IMR-90 (cell line): Measurements from ENCODE around the gene BAHD1. TPM values are rescaled to one million over a fixed set of nuclear protein-coding genes. Genes with fewer than 3 reads are reported as not detected.

ENCODE experiments used
- ATAC-seq: fragments of 200-7000 bp; cut with Tn5 transposase; 2 replicates; pipeline ENCODE4 v1.9.1; 2020; ENCODE audit warnings: low read depth, mild to moderate bottlenecking, moderate library complexity
- BruUV-seq: library from RNA; stranded (reverse); fragments of 400-500 nt; replicated peaks from 2 replicates; lab custom pipeline; 2021; lab: Mats Ljungman, UMichigan
- CTCF ChIA-PET: fragments of 300-600 bp; formaldehyde crosslinking; extraction: SDS; loops from one replicate; lab custom pipeline; 2021; ENCODE audit warnings: antibody characterized with exemption; lab: Yijun Ruan, JAX
- POLR2A ChIA-PET: fragments of 300-600 bp; sonication (Branson Sonifier 250); formaldehyde crosslinking; loops from one replicate; lab custom pipeline; 2022; ENCODE audit warnings: antibody characterized with exemption; ENCODE audit not compliant: unreplicated experiment; lab: Charles Lee
- DNase-seq: peaks from one replicate; pipeline ENCODE4 v3.0.0; 2013
- H2AFZ ChIP-seq: replicated peaks from 2 replicates; pipeline ENCODE3; 2013; ENCODE audit warnings: low read length, mild to moderate bottlenecking; ENCODE audit not compliant: poor library complexity
- H2AK5ac ChIP-seq: 2 replicates; pipeline ENCODE4 v1.6.1; 2013; ENCODE audit warnings: low read depth, low read length, inconsistent platforms
- H2AK9ac ChIP-seq: replicated peaks from 2 replicates; pipeline ENCODE3; 2013; ENCODE audit warnings: mild to moderate bottlenecking, low read depth, low read length, moderate library complexity; ENCODE audit not compliant: poor library complexity
- H2BK120ac ChIP-seq: 2 replicates; pipeline ENCODE4 v1.6.1; 2013; ENCODE audit warnings: low read depth, low read length, inconsistent platforms
- H2BK15ac ChIP-seq: 3 replicates; pipeline ENCODE4 v1.6.1; 2013; ENCODE audit warnings: low read depth, low read length, inconsistent platforms
- H2BK20ac ChIP-seq: 2 replicates; pipeline ENCODE4 v1.6.1; 2013; ENCODE audit warnings: low read depth, mild to moderate bottlenecking, inconsistent platforms, low read length, moderate library complexity
- H2BK5ac ChIP-seq: 2 replicates; pipeline ENCODE4 v1.6.1; 2013; ENCODE audit warnings: mild to moderate bottlenecking, low read depth, low read length, inconsistent platforms; ENCODE audit not compliant: poor library complexity, severe bottlenecking
- H3K14ac ChIP-seq: replicated peaks from 2 replicates; pipeline ENCODE4 v1.6.1; 2013; ENCODE audit warnings: low read depth, low read length, inconsistent platforms
- H3K18ac ChIP-seq: 2 replicates; pipeline ENCODE4 v1.6.1; 2013; ENCODE audit warnings: low read depth, low read length, control low read depth
- H3K23ac ChIP-seq: 2 replicates; pipeline ENCODE4 v1.6.1; 2013; ENCODE audit warnings: low read depth, low read length, inconsistent platforms
- H3K27ac ChIP-seq: 2 replicates; pipeline ENCODE4 v1.5.1; 2013; ENCODE audit warnings: mild to moderate bottlenecking, control low read depth, low read length; ENCODE audit not compliant: insufficient read depth
- H3K27me3 ChIP-seq: 2 replicates; pipeline ENCODE4 v1.6.1; 2013; ENCODE audit warnings: low read length; ENCODE audit not compliant: control insufficient read depth, insufficient read depth
- H3K36me3 ChIP-seq: 2 replicates; pipeline ENCODE4 v1.6.1; 2013; ENCODE audit warnings: low read length, mixed read lengths; ENCODE audit not compliant: control insufficient read depth, insufficient read depth
- H3K4ac ChIP-seq: 2 replicates; pipeline ENCODE4 v1.6.1; 2013; ENCODE audit warnings: low read depth, low read length, inconsistent platforms
- H3K4me1 ChIP-seq: 2 replicates; pipeline ENCODE4 v1.6.1; 2013; ENCODE audit warnings: low read length, mixed read lengths; ENCODE audit not compliant: control insufficient read depth, insufficient read depth
- H3K4me2 ChIP-seq: 2 replicates; pipeline ENCODE4 v1.6.1; 2013; ENCODE audit warnings: low read depth, mild to moderate bottlenecking, control low read depth, low read length, moderate library complexity
- H3K4me3 ChIP-seq: 2 replicates; pipeline ENCODE4 v1.5.1; 2013; ENCODE audit warnings: low read depth, mild to moderate bottlenecking, control low read depth, low read length, moderate library complexity; ENCODE audit not compliant: insufficient read depth
- H3K56ac ChIP-seq: 2 replicates; pipeline ENCODE4 v1.6.1; 2013; ENCODE audit warnings: low read length, inconsistent platforms; ENCODE audit not compliant: insufficient read depth; ENCODE audit errors: extremely low read depth
- H3K79me1 ChIP-seq, 2 experiments: 2 replicates each; pipeline ENCODE4 v1.6.1; 2013; ENCODE audit warnings: low read length in 2 of 2, inconsistent platforms in 1 of 2, low read depth in 1 of 2
- H3K9ac ChIP-seq: 2 replicates; pipeline ENCODE4 v1.6.1; 2013; ENCODE audit warnings: low read depth, low read length, control low read depth
- H3K9me1 ChIP-seq: 2 replicates; pipeline ENCODE4 v1.6.1; 2013; ENCODE audit warnings: low read length, inconsistent platforms; ENCODE audit not compliant: insufficient read depth
- H3K9me3 ChIP-seq: 2 replicates; pipeline ENCODE4 v1.6.1; 2013; ENCODE audit warnings: low read length; ENCODE audit not compliant: control insufficient read depth, insufficient read depth
- H4K20me1 ChIP-seq: 2 replicates; pipeline ENCODE4 v1.6.1; 2013; ENCODE audit warnings: low read length, inconsistent platforms; ENCODE audit not compliant: insufficient read depth
- H4K5ac ChIP-seq: 2 replicates; pipeline ENCODE4 v1.6.1; 2013; ENCODE audit warnings: mild to moderate bottlenecking, low read depth, low read length, control low read depth
- H4K8ac ChIP-seq, 2 experiments: 2 replicates each; pipeline ENCODE4 v1.6.1; 2013; ENCODE audit warnings: low read depth in 2 of 2, low read length in 2 of 2, control low read depth in 1 of 2, inconsistent platforms in 1 of 2
- H4K91ac ChIP-seq: 2 replicates; pipeline ENCODE4 v1.6.1; 2013; ENCODE audit warnings: low read depth, low read length, inconsistent platforms; ENCODE audit not compliant: insufficient read depth
- BHLHE40 ChIP-seq: fragments of 150-350 bp; IDR thresholded peaks from 2 replicates; pipeline ENCODE4 v1.6.1; 2016; ENCODE audit warnings: mild to moderate bottlenecking, low read depth, low read length
- CEBPB ChIP-seq: IDR thresholded peaks from 2 replicates; pipeline ENCODE4 v1.6.1; 2012; ENCODE audit warnings: low read depth, low read length, improper control_type of control experiment
- CHD1 ChIP-seq: IDR thresholded peaks from 2 replicates; pipeline ENCODE4 v1.6.1; 2012; ENCODE audit warnings: low read depth, low read length, improper control_type of control experiment
- FOS ChIP-seq: fragments of 150-350 bp; IDR thresholded peaks from 2 replicates; pipeline ENCODE4 v1.6.1; 2016; ENCODE audit warnings: low read depth, low read length
- MAFK ChIP-seq: IDR thresholded peaks from 2 replicates; pipeline ENCODE4 v1.6.1; 2012; ENCODE audit warnings: low read depth, low read length, improper control_type of control experiment
- MAZ ChIP-seq: IDR thresholded peaks from 2 replicates; pipeline ENCODE4 v1.6.1; 2012; ENCODE audit warnings: low read depth, mild to moderate bottlenecking, low read length, improper control_type of control experiment, moderate library complexity, borderline replicate concordance
- MXI1 ChIP-seq: IDR thresholded peaks from 2 replicates; pipeline ENCODE4 v1.6.1; 2012; ENCODE audit warnings: low read depth, mild to moderate bottlenecking, low read length, moderate library complexity, borderline replicate concordance
- NFE2L2 ChIP-seq: fragments of 150-350 bp; IDR thresholded peaks from 2 replicates; pipeline ENCODE4 v1.6.1; 2016; ENCODE audit warnings: low read depth, mild to moderate bottlenecking, low read length
- POLR2A ChIP-seq: IDR thresholded peaks from 2 replicates; pipeline ENCODE4 v1.6.1; 2012; ENCODE audit warnings: mild to moderate bottlenecking, low read depth, low read length
- RCOR1 ChIP-seq: IDR thresholded peaks from 2 replicates; pipeline ENCODE4 v1.6.1; 2012; ENCODE audit warnings: mild to moderate bottlenecking, low read length, improper control_type of control experiment; ENCODE audit not compliant: insufficient replicate concordance
- RFX5 ChIP-seq: IDR thresholded peaks from 2 replicates; pipeline ENCODE4 v1.8.0; 2012; ENCODE audit warnings: low read depth, mild to moderate bottlenecking, low read length, moderate library complexity
- SMC3 ChIP-seq: fragments of 150-350 bp; IDR thresholded peaks from 2 replicates; pipeline ENCODE4 v1.6.1; 2016; ENCODE audit warnings: low read depth, mild to moderate bottlenecking, antibody characterized with exemption, low read length, moderate library complexity
- WGBS, 2 experiments: methylation state at CpG; one replicate each; pipeline versions ENCODE4 v1.1.5 to v1.1.7; 2013; ENCODE audit warnings: missing lambda C conversion rate in 2 of 2; ENCODE audit not compliant: insufficient read length in 1 of 2; ENCODE audit errors: extremely low coverage in 2 of 2; 5-methylcytosine and 5-hydroxymethylcytosine counted together
- dilution Hi-C: fragments of 300-500 bp; cut with HindIII; formaldehyde crosslinking; loops from one replicate; pipeline ENCODE4 v1.14.3; 2018; ENCODE audit warnings: low sequenced_read_pairs; ENCODE audit not compliant: unreplicated experiment
- in situ Hi-C: fragments of 300-500 bp; cut with MboI; formaldehyde crosslinking; loops from 3 replicates; pipeline ENCODE4 v1.14.3; 2019; ENCODE audit warnings: low sequenced_read_pairs, inconsistent platforms, mixed read lengths
- intact Hi-C: fragments of 100-400 bp; cut with micrococcal nuclease; formaldehyde crosslinking; loops from 2 replicates; pipeline ENCODE4 v1.10.0; 2022
- polyA plus RNA-seq, 3 experiments: library from polyadenylated mRNA; depleted of rRNA; stranded (reverse); fragments of >200 nt; gene quantifications; 2 replicates each; pipeline ENCODE4 v1.2.3, GENCODE V29; 2012; ENCODE audit warnings: low replicate concordance in 1 of 3
- total RNA-seq: library from RNA; depleted of rRNA; stranded (reverse); fragments of >200 nt; gene quantifications from 2 replicates; pipeline ENCODE4 v1.2.3, GENCODE V29; 2012
- TF ChIP-seq, protein P1 (sequence below): fragments of 150-350 bp; IDR thresholded peaks from 2 replicates; pipeline ENCODE4 v1.6.1; 2017; ENCODE audit warnings: mild to moderate bottlenecking, antibody characterized with exemption, low read length, low read depth
- TF ChIP-seq, protein P2 (sequence below): fragments of 150-350 bp; IDR thresholded peaks from 2 replicates; pipeline ENCODE4 v1.6.1; 2016; ENCODE audit warnings: low read depth, mild to moderate bottlenecking, low read length, moderate library complexity, borderline replicate concordance
- TF ChIP-seq, protein P3 (sequence below): conservative IDR thresholded peaks from 2 replicates; pipeline ENCODE4 v1.5.1; 2012; ENCODE audit warnings: mild to moderate bottlenecking, low read depth, low read length, improper control_type of control experiment

Gene BAHD1
- total and polyA plus RNA-seq, 2 of the 4 experiments (the other 2 are of a cell fraction) = 3.0 to 8.7 TPM

DNA sequence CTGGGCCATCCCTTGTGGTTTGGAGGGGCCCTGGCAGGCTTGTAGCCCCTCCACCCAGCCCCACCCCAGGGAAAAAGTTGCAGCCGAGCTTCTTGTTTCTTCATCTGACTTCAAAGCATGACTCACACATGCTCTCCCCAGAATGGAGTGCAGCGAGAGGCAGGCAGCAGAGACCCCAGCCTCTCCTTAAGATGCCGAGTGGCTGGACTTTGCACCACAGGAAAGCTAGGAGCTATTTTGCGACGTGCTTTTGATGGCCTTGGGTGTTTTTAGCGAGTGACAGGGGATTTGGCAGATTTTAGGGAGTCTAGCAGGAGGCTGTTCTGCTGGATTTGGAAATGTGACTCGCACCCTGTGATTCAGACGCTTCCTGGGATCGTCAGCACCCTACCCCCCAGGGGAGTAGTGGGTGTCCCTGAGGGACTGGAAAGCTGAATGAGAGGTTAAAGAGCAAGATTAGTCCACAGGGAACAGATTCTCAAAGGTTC, 14.2 kb downstream of the BAHD1 start:
- Histone ChIP-seq H3K18ac (no peak overlapping the region), H3K9me3 (no peaks in the 10 kb centered on the region), H4K20me1 (peaks cover 75% of the 10 kb centered on the region), H2BK5ac (no peak overlapping the region), H4K91ac (peak overlapping the region; percentile 6), H3K9ac (0 out of 2 replicates have a peak overlapping the region, but pooled peaks have one; percentile 8), H3K14ac (peak overlapping the region; percentile 68), H2AK5ac (peak overlapping the region; percentile 29; the same call in 1 of the 2 replicates), H3K27ac (no peak overlapping the region; the same call in 1 of the 2 replicates), H4K5ac (no peak overlapping the region), H3K27me3 (no peaks in the 10 kb centered on the region), H3K23ac (peak overlapping the region; percentile 82), H3K4me3 (no peak overlapping the region), H2BK15ac (no peak overlapping the region), H2AK9ac (no peak overlapping the region), H2BK20ac (no peak overlapping the region), H2AFZ (peak overlapping the region; percentile 67), H3K79me1 (peaks cover 34 to 79% of the 10 kb centered on the region in 2 experiments), H3K56ac (no peak overlapping the region), H3K36me3 (peaks cover 9% of the 10 kb centered on the region; the same call in 1 of the 2 replicates), H2BK120ac (no peak overlapping the region), H3K4me2 (peak overlapping the region; percentile 23; the same call in 1 of the 2 replicates), H3K9me1 (peaks cover 26% of the 10 kb centered on the region), H3K4ac (peak overlapping the region; percentile 57), H4K8ac (peak overlapping the region in 1 of 2 experiments; percentile 40; a peak in 1 of 4 replicates), H3K4me1 (peaks cover 12% of the 10 kb centered on the region)
- peak; percentile 73 for ATAC-seq
- no TSS peak for BruUV-seq
- intact Hi-C loops (no loop called here), in situ Hi-C loops (no loop called here), dilution Hi-C loops (no loop called here)
- WGBS, 2 experiments = no CpG with 5 or more reads among the region's 9 CpGs
- peak; percentile 54 for DNase-seq
- ChIA-PET POLR2A (interaction anchor here (0.6 kb wide), 1 partner anchor 10 kb away, joined by 7 read pairs; no protein-coding TSS in a partner anchor), CTCF (interaction anchor here (1.5 kb wide), 1 partner anchor 10 kb away, joined by 3 read pairs; no protein-coding TSS in a partner anchor)
- TF ChIP-seq POLR2A = no peak
- no peak for TF ChIP-seq MAFK
- TF ChIP-seq, protein P1, sequence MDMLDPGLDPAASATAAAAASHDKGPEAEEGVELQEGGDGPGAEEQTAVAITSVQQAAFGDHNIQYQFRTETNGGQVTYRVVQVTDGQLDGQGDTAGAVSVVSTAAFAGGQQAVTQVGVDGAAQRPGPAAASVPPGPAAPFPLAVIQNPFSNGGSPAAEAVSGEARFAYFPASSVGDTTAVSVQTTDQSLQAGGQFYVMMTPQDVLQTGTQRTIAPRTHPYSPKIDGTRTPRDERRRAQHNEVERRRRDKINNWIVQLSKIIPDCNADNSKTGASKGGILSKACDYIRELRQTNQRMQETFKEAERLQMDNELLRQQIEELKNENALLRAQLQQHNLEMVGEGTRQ = no peak
- TF ChIP-seq SMC3 = no peak
- TF ChIP-seq RCOR1 = no peak
- 0 out of 2 replicates have a peak, but pooled peaks have one; percentile 45 for TF ChIP-seq MAZ
- no peak for TF ChIP-seq CHD1
- TF ChIP-seq, protein P2, sequence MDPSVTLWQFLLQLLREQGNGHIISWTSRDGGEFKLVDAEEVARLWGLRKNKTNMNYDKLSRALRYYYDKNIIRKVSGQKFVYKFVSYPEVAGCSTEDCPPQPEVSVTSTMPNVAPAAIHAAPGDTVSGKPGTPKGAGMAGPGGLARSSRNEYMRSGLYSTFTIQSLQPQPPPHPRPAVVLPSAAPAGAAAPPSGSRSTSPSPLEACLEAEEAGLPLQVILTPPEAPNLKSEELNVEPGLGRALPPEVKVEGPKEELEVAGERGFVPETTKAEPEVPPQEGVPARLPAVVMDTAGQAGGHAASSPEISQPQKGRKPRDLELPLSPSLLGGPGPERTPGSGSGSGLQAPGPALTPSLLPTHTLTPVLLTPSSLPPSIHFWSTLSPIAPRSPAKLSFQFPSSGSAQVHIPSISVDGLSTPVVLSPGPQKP = no peak
- no peak for TF ChIP-seq NFE2L2
- no peak for TF ChIP-seq MXI1
- TF ChIP-seq CEBPB = 0 out of 2 replicates have a peak, but pooled peaks have one; percentile 26
- TF ChIP-seq RFX5 = no peak
- TF ChIP-seq, protein P3, sequence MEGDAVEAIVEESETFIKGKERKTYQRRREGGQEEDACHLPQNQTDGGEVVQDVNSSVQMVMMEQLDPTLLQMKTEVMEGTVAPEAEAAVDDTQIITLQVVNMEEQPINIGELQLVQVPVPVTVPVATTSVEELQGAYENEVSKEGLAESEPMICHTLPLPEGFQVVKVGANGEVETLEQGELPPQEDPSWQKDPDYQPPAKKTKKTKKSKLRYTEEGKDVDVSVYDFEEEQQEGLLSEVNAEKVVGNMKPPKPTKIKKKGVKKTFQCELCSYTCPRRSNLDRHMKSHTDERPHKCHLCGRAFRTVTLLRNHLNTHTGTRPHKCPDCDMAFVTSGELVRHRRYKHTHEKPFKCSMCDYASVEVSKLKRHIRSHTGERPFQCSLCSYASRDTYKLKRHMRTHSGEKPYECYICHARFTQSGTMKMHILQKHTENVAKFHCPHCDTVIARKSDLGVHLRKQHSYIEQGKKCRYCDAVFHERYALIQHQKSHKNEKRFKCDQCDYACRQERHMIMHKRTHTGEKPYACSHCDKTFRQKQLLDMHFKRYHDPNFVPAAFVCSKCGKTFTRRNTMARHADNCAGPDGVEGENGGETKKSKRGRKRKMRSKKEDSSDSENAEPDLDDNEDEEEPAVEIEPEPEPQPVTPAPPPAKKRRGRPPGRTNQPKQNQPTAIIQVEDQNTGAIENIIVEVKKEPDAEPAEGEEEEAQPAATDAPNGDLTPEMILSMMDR = no peak
- TF ChIP-seq BHLHE40 = 0 out of 2 replicates have a peak, but pooled peaks have one; percentile 2
- peak; percentile 39; the same call in 1 of the 2 replicates for TF ChIP-seq FOS
